ENCODE data around the gene OCSTAMP.

DNA sequence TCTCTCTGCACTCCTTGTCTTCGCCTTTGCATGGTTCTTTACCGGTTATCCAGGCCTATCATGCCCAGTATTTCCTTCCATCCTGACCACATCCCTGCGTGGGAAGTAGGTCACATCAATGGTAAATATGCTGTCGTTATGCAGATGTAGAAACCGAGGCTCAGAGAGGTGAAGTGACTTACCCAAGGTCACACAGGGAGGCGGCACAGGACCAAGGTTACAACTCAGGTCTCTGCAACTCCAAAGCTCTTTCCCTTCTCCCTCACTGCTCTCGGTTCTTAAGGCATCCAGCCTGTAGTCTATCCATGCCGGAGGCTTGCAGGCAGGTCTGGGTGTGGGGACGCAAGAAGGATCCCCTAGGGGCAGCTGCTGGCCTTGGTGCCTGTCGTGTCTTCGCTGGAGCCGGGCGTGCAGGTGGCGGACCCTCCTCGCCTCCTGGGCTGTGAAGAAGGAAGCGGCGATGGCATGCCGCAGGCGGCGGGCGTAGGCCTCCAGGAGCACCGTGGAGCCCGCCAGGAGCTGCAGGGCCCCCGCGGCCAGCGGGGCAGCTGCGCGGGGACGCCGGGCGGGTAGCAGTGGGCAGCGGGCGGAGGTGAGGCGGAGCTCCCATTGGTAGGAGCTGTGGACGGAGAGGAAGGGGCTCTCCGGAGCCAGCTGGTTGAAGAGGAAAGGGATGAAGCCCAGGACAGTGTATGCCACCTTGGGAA lies 9.1 kb downstream of the OCSTAMP start:
- TF ChIP-seq, protein P1, sequence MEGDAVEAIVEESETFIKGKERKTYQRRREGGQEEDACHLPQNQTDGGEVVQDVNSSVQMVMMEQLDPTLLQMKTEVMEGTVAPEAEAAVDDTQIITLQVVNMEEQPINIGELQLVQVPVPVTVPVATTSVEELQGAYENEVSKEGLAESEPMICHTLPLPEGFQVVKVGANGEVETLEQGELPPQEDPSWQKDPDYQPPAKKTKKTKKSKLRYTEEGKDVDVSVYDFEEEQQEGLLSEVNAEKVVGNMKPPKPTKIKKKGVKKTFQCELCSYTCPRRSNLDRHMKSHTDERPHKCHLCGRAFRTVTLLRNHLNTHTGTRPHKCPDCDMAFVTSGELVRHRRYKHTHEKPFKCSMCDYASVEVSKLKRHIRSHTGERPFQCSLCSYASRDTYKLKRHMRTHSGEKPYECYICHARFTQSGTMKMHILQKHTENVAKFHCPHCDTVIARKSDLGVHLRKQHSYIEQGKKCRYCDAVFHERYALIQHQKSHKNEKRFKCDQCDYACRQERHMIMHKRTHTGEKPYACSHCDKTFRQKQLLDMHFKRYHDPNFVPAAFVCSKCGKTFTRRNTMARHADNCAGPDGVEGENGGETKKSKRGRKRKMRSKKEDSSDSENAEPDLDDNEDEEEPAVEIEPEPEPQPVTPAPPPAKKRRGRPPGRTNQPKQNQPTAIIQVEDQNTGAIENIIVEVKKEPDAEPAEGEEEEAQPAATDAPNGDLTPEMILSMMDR (conservative IDR thresholded peaks at IDR 0.05), result no peak
- no peak for TF ChIP-seq ZFX (IDR thresholded peaks at IDR 0.05)
